Endometrium (tissue), 2 donors: Measurements from ENCODE around the gene NRXN3.

Experiments used
- FAIRE-seq: peaks from 2 replicates; lab custom pipeline; 2012; peaks lifted over from hg19 to GRCh38; lab: Jason Lieb, UNC
- donor health status: control.
- donor health status: control.

Gene NRXN3

DNA sequence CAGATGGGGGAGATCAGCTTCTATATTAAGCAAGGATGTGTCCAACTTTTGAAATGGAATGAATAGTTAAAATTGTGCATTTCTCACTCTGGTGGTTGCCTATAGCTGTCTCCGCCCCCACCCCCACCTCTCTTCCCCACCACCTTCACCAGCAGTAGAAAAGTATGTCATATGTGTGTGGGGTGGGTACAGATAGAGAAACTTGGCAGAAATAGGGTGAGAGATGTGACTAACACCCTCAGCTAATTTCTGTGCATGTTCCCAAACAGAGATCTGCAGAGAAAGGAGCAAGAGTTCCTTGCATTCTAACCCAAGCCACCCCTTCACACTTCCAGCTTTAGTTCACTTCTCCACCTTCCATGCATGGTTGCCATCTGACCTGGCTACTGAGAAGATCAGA lies 980.1 kb downstream of the NRXN3 start:
- FAIRE-seq: no peak

DNA sequence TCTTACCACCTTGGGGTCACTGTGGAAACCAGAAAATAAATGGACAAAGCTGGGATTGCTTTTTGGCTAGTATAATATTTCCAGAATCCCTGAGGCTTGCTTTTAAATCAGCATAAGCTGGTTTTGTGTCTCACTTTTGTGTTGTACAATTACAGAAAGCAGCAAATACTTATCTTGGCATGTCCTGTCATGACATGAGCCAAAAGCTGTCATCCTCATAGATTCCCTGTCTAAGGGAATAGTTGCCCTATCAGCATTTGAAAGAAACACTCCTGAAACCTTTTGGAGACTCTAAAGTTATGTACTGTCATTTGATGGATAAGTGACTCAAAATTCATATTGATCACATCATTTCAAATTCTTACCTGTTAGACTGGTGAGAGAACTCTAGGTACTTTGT lies 987.2 kb downstream of the NRXN3 start:
- FAIRE-seq: no peak

GRCh38 chr14:79161571-79161970 lies 991.4 kb downstream of the NRXN3 start:
- FAIRE-seq: no peak

- FAIRE-seq: no peak
These were observed 992.7 kb downstream of the NRXN3 start for GRCh38 chr14:79162833-79163232.

- FAIRE-seq: no peak
These were observed 995.4 kb downstream of the NRXN3 start for GRCh38 chr14:79165471-79166090.

- no peak for FAIRE-seq
These were observed 996.0 kb downstream of the NRXN3 start for GRCh38 chr14:79166171-79166570.

- FAIRE-seq: no peak
These were observed 997.8 kb downstream of the NRXN3 start for GRCh38 chr14:79167957-79168356.

DNA sequence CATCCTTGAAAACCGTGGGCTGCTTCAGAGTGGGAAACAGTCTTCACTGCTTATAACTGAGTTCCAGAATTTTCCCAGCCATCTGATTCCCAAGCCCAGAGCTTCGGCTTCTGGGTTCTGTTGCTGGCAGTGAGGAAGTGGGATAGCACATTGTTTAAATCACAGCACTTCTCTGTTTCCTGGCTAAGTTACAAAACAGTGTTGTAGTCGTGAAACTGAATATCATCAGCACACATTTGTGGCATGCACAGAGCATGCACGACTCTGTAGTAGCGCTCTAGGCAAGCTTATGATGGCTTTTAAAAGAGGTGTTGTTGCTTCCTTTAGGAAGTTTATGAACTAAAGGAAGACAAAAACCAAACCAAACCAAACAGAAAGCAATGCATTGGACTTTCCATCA lies 1005.5 kb downstream of the NRXN3 start:
- FAIRE-seq: no peak

DNA sequence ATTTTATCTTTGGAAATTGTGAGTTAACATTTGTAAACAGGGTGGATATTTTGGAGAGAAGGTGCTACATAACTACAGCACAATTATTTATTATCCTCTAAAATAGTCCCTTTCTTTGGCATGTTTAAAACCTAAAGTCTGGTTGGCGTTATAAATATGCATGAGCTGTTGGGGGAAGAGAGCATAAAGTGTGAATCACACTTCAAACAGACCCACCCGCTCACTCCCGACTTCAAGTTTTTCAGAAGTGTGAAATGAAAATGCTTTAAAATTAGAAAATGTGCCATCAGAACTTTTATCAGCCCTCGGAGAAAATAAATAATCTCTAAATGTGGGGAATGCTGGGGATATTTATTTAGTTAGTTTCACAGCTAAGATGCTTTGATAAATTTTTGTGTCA lies 1006.9 kb downstream of the NRXN3 start:
- FAIRE-seq: no peak

DNA sequence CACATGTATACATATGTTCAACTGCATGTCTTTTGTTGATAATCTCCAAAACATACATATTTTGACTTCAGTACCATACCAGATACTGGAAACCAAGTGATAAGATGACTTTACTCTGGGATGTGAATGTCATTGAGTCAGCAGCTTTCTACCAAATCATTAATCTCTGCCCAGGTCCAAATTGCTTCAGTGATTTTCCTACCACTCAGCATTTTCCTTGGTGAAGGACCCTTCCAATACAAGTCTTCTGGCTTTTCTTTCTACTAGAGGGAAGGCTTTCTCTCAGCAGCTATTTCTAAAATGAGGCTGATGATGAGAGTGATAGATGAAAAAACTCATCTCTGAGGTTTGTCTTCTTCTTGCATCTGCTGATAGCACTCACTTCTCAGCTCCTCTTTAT lies 1008.5 kb downstream of the NRXN3 start:
- FAIRE-seq: no peak

DNA sequence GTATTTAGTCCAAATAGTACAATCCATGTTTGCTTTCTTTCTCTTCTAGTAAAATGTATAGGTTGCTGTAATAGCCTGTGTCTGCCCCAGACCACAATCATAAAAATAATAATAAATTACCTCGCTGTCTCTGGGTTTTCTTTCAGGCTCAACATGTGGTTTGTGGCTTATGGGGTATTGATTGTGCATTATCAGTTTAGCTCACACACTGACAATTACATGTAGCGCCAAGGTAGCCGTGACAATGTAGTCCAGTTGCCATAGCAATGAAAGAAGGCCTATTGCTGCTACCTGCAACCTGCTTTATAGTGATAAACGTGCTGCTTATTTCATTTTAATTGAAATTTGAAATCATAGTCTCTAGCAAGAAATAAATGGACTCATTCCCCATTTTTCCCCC lies 1009.8 kb downstream of the NRXN3 start:
- FAIRE-seq: no peak

GRCh38 chr14:79180656-79181055 lies 1010.5 kb downstream of the NRXN3 start:
- no peak for FAIRE-seq

GRCh38 chr14:79186523-79186922 lies 1016.4 kb downstream of the NRXN3 start:
- FAIRE-seq: no peak

DNA sequence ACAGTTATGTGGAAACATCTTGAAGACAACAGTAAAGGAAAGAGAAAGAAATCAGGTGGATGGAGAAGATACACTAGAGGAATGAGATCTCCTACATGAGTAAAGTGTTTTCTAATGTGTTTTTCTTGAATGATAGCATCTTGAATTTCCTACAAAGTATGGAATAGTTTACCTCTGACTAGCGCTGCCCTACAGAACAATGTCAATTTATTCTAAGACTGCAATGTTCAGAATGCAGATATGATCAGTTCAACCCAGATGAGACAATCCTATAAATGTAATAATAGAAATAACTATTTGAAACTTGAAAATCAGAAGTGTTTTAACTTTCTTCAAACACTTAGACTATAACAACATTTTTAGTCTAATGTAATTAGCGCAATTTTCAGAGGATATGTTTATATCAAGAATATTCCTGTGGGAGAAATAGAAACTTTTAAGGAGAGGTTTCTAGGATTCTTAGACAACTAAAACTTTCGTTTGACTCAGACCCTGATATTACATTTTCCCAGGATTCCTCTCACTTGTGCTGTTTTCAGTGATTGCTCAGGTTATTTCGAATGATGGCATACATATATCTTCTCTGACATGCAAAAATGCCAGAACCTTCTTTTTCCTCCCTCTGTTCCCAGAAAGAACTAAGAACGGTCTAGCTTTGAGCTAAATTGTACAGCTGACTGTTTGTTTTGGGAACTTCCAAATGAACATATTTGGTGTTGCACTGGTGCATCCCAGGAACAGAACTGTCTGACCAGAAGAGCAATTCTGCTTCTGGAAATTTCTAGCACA lies 1023.7 kb downstream of the NRXN3 start:
- FAIRE-seq: no peak

- no peak for FAIRE-seq
These were observed 1026.0 kb downstream of the NRXN3 start for GRCh38 chr14:79196216-79196615.

GRCh38 chr14:79197516-79197915 lies 1027.3 kb downstream of the NRXN3 start:
- no peak for FAIRE-seq

DNA sequence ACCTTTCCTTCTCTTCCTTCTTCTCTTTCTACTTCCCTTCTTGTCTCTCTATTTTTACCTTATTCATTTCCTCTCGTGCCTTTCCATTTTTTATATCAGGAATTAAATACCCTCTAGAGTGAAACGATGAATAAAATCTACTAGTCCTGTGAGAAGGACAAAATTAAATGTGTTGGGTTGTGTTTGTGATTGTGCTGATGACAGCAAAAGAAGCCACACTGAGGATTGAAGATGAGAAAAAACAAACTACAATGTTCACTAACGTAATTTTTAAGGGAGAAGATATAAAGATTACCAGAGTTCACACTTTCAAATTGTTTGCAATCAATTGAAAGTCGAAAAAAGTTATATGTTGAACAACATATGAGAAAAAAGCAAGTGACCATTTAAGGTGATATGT lies 1029.0 kb downstream of the NRXN3 start:
- no peak for FAIRE-seq

GRCh38 chr14:79201564-79202207 lies 1031.5 kb downstream of the NRXN3 start:
- FAIRE-seq: no peak

- no peak for FAIRE-seq
These were observed 1034.4 kb downstream of the NRXN3 start for GRCh38 chr14:79204591-79204990.

DNA sequence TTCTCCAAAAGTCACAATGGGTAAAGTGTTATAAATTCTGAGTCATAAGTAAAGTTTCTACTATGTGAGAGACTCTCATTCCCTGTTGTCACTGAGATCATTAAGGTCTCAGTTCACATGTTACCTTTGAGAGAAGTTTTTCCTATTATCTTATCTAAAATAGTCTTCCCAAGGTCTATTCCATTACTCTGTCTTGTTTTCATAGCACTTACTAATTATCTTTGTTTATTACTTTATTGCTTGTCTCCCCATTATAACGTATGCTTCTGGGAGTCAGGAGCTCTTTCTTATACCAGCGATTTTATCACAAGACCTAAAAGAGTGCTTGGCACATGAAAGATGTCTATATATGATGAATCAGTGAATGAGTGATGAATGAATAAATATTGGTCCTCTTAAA lies 1039.2 kb downstream of the NRXN3 start:
- no peak for FAIRE-seq

GRCh38 chr14:79225815-79226214 lies 1055.6 kb downstream of the NRXN3 start:
- no peak for FAIRE-seq

- no peak for FAIRE-seq
These were observed 1059.3 kb downstream of the NRXN3 start for GRCh38 chr14:79229383-79229909.

GRCh38 chr14:79242666-79243065 lies 1072.5 kb downstream of the NRXN3 start:
- FAIRE-seq: no peak
